PC-9 (cell line): Measurements from ENCODE around the gene TRAF3IP1. TPM values are rescaled to one million over a fixed set of nuclear protein-coding genes. Genes with fewer than 3 reads are reported as not detected.
A peak's percentile ranks its signal among the peaks of the same experiment; 100 is the strongest.

Experiments
- BruUV-seq: library from RNA; stranded (reverse); fragments of 400-500 nt; replicated peaks from 2 replicates; lab custom pipeline; 2021; lab: Mats Ljungman, UMichigan
- CTCF ChIA-PET: fragments of 300-600 bp; sonication (Branson Sonifier 250); formaldehyde crosslinking; loops from one replicate; lab custom pipeline; 2022; ENCODE audit warnings: antibody characterized with exemption; lab: Charles Lee
- POLR2A ChIA-PET: fragments of 300-600 bp; sonication (Branson Sonifier 250); formaldehyde crosslinking; loops from one replicate; lab custom pipeline; 2022; ENCODE audit warnings: antibody characterized with exemption; ENCODE audit not compliant: unreplicated experiment; lab: Charles Lee
- DNase-seq, 2 experiments: peaks; one replicate each; pipeline versions ENCODE4 v3.0.0 to v3.0.0-alpha.2; 2015 to 2022; ENCODE audit warnings: mixed read lengths in 1 of 2
- H2AFZ ChIP-seq: fragments of 200-600 bp; sonication (generic); 2 replicates; pipeline ENCODE4 v1.8.1; 2017; ENCODE audit warnings: antibody characterized with exemption
- H3F3A ChIP-seq: fragments of 200-600 bp; sonication (generic); 2 replicates; pipeline ENCODE4 v1.8.1; 2017; ENCODE audit warnings: antibody characterized with exemption, mild to moderate bottlenecking, low read depth; ENCODE audit not compliant: insufficient read depth
- H3K27ac ChIP-seq: fragments of 200-600 bp; sonication (generic); 2 replicates; pipeline ENCODE4 v1.6.1; 2016; ENCODE audit warnings: mixed run types
- H3K27me3 ChIP-seq: fragments of 200-600 bp; sonication (generic); 2 replicates; pipeline ENCODE4 v1.6.1; 2016; ENCODE audit warnings: low read depth, mixed run types; ENCODE audit not compliant: insufficient read depth
- H3K36me3 ChIP-seq: fragments of 200-600 bp; sonication (generic); 2 replicates; pipeline ENCODE4 v1.6.1; 2016; ENCODE audit warnings: low read depth, mixed run types
- H3K4me1 ChIP-seq: fragments of 200-600 bp; sonication (generic); replicated peaks from 2 replicates; pipeline ENCODE4 v1.6.1; 2016; ENCODE audit warnings: mixed run types; ENCODE audit not compliant: insufficient read depth
- H3K4me2 ChIP-seq: fragments of 200-600 bp; sonication (generic); 2 replicates; pipeline ENCODE4 v1.6.1; 2017; ENCODE audit warnings: mixed run types
- H3K4me3 ChIP-seq: fragments of 200-600 bp; sonication (generic); 2 replicates; pipeline ENCODE4 v1.6.1; 2016; ENCODE audit warnings: mixed run types
- H3K79me2 ChIP-seq: fragments of 200-600 bp; sonication (generic); 2 replicates; pipeline ENCODE4 v1.6.1; 2017; ENCODE audit warnings: low read depth, mixed run types
- H3K9me2 ChIP-seq: fragments of 200-600 bp; sonication (generic); 2 replicates; pipeline ENCODE4 v1.8.1; 2017; ENCODE audit warnings: mild to moderate bottlenecking; ENCODE audit not compliant: insufficient read depth
- H3K9me3 ChIP-seq: fragments of 200-600 bp; sonication (generic); 2 replicates; pipeline ENCODE4 v1.8.1; 2016; ENCODE audit warnings: low read depth; ENCODE audit not compliant: insufficient read depth
- H4K20me1 ChIP-seq: fragments of 200-600 bp; sonication (generic); 2 replicates; pipeline ENCODE4 v1.8.1; 2017; ENCODE audit not compliant: insufficient read depth
- EZH2 ChIP-seq: fragments of 200-600 bp; sonication (generic); IDR thresholded peaks from 2 replicates; pipeline ENCODE4 v1.8.0; 2017; ENCODE audit warnings: antibody characterized with exemption, low read depth
- intact Hi-C: fragments of 100-400 bp; cut with micrococcal nuclease; formaldehyde crosslinking; loops from one replicate; pipeline ENCODE4 v1.10.0; 2022; ENCODE audit not compliant: unreplicated experiment
- total RNA-seq: library from RNA; stranded (reverse); gene quantifications from 2 replicates; pipeline ENCODE4 v1.2.3, GENCODE V29; 2021
- TF ChIP-seq, protein P1 (sequence below): fragments of 200-600 bp; sonication (generic); conservative IDR thresholded peaks from 2 replicates; pipeline ENCODE4 v1.6.1; 2017; ENCODE audit warnings: mixed run types, antibody characterized with exemption, mild to moderate bottlenecking, moderate library complexity

TRAF3IP1 gene
- total RNA-seq, 1 experiment from 2014 or later, result 51.7 TPM

DNA sequence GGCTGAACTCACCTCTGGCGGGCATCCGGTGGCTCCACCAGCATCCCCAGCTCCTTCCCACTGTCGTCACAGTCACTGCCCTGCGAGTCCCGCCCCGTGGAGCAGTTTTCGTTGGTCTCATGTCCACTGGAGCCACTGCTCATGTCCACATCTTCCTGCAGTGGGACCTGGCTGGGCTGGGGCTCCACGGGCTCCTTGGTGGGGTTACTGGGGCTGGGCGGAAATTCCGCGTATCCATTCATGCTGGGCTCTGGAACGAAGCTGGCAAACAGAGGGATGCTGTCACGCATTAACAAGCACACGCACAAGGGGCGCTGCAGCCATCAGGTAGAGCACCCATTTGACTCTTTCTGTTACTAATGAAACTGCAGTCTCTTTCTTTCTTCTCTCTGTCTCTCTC is 42.6 kb upstream of the TRAF3IP1 start:
- TF ChIP-seq, protein P1, sequence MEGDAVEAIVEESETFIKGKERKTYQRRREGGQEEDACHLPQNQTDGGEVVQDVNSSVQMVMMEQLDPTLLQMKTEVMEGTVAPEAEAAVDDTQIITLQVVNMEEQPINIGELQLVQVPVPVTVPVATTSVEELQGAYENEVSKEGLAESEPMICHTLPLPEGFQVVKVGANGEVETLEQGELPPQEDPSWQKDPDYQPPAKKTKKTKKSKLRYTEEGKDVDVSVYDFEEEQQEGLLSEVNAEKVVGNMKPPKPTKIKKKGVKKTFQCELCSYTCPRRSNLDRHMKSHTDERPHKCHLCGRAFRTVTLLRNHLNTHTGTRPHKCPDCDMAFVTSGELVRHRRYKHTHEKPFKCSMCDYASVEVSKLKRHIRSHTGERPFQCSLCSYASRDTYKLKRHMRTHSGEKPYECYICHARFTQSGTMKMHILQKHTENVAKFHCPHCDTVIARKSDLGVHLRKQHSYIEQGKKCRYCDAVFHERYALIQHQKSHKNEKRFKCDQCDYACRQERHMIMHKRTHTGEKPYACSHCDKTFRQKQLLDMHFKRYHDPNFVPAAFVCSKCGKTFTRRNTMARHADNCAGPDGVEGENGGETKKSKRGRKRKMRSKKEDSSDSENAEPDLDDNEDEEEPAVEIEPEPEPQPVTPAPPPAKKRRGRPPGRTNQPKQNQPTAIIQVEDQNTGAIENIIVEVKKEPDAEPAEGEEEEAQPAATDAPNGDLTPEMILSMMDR, result peak; percentile 38; the same call in 1 of the 2 replicates
- TF ChIP-seq EZH2, result no peak
- Histone ChIP-seq H3K4me3 (no peak overlapping the region), H3K36me3 (no peaks in the 10 kb centered on the region), H3K4me1 (no peaks in the 10 kb centered on the region), H3K27ac (no peak overlapping the region), H3K9me3 (no peaks in the 10 kb centered on the region), H2AFZ (no peak overlapping the region), H3K27me3 (no peaks in the 10 kb centered on the region), H4K20me1 (peaks cover 5% of the 10 kb centered on the region; the same call in 1 of the 2 replicates), H3K9me2 (no peaks in the 10 kb centered on the region), H3K4me2 (no peak overlapping the region), H3F3A (no peaks in the 10 kb centered on the region), H3K79me2 (peaks cover 28% of the 10 kb centered on the region; the same call in 1 of the 2 replicates)
- no TSS peak for BruUV-seq
- no peak for DNase-seq
- ChIA-PET POLR2A (no interaction called here), CTCF (no interaction called here)
- intact Hi-C loops, result no loop called here

DNA sequence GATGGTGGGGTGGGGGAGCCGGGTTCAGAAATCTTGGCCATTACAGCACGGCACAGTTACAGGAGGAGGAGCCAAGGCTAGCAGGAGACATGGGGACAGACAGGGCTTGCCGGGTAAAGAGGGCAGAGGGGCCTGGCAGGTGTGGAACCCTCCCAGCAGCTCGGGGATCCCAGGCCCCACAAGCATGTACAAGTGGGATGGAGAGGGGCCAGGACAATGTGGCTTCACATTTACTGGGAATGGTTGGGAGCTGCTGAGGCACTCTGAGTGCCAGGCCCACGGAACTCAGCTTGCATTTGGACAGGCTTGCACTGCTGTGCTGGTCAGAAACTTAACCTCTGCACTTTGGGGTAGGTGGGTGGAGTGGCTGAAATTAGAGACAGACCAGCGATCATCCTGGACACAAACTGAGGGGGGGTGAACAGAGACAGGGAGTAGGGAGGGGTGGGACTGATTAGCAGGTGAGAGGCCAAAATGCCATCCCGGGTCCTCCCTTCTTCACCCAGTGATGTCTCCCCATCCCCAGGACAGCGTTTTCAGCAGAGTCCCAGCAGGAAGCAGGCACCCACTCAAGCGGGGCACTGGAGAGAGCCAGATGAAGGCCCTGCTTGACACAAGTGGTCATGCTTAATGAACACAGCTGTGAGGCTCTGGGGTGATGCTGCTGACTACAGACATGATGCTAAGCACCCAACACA is 41.5 kb upstream of the TRAF3IP1 start:
- no TSS peak for BruUV-seq
- ChIA-PET POLR2A (interaction anchor here (0.5 kb wide), 1 partner anchor 11 kb away, joined by 6 read pairs; no protein-coding TSS in a partner anchor), CTCF (interaction anchor here (0.6 kb wide), 1 partner anchor 10 kb away, joined by 3 read pairs; no protein-coding TSS in a partner anchor)
- Histone ChIP-seq H4K20me1 (peaks cover 5% of the 10 kb centered on the region; the same call in 1 of the 2 replicates), H3K79me2 (peaks cover 39% of the 10 kb centered on the region), H3K27me3 (no peaks in the 10 kb centered on the region), H3K9me3 (no peaks in the 10 kb centered on the region), H3K36me3 (no peaks in the 10 kb centered on the region), H3K9me2 (no peaks in the 10 kb centered on the region), H3F3A (no peaks in the 10 kb centered on the region), H3K4me1 (no peaks in the 10 kb centered on the region), H2AFZ (no peak overlapping the region), H3K4me2 (no peak overlapping the region), H3K27ac (no peak overlapping the region), H3K4me3 (no peak overlapping the region)
- TF ChIP-seq EZH2, result no peak
- TF ChIP-seq, protein P1, result no peak
- intact Hi-C loops, result no loop called here
- DNase-seq, result no peak

DNA sequence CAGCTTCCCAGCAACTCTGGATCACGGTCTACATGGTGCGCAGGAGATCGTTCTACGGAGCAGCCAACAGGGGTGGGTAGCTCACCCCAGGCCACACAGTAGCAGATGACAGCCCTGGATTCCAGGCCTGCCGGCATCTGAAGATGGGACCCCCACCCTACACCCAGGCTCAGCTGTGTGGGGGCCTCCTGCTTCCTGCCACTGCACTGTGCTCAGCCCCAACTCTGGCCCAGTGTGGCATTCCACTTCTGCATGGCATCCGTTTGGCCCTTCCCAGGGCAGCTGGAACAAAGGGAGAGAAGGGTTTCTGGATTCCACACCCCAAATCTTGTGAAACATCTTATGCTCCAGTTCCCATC is 41.0 kb upstream of the TRAF3IP1 start:
- H3K27ac ChIP-seq, result no peak overlapping the region
- no peak overlapping the region for H3K4me3 ChIP-seq
- ChIA-PET CTCF (interaction anchor here (0.5 to 0.6 kb wide), 2 partner anchors 10 to 229 kb away, joined by 3 read pairs; no protein-coding TSS in a partner anchor), POLR2A (no interaction called here)
- TF ChIP-seq, protein P1, result no peak
- TF ChIP-seq EZH2, result no peak
- no peaks in the 10 kb centered on the region for H3K9me2 ChIP-seq
- peaks cover 5% of the 10 kb centered on the region; the same call in 1 of the 2 replicates for H4K20me1 ChIP-seq
- no peaks in the 10 kb centered on the region for H3F3A ChIP-seq
- H3K4me1 ChIP-seq, result peaks cover under 1% of the 10 kb centered on the region; the same call in 1 of the 2 replicates
- no peaks in the 10 kb centered on the region for H3K36me3 ChIP-seq
- peaks cover 44% of the 10 kb centered on the region for H3K79me2 ChIP-seq
- no peak overlapping the region for H2AFZ ChIP-seq
- no peaks in the 10 kb centered on the region for H3K9me3 ChIP-seq
- no peak overlapping the region for H3K4me2 ChIP-seq
- no TSS peak for BruUV-seq
- DNase-seq, result no peak
- H3K27me3 ChIP-seq, result no peaks in the 10 kb centered on the region
- intact Hi-C loops, result no loop called here
